Erythroblast (primary cell): ENCODE results near the gene SOBP.

ENCODE experiments used
- GATA1 ChIP-seq: IDR thresholded peaks from 2 replicates; pipeline ENCODE4 v1.6.1; 2011; ENCODE audit warnings: low read depth, mild to moderate bottlenecking, control low read depth, low read length, moderate library complexity
- POLR2A ChIP-seq: IDR thresholded peaks from 2 replicates; pipeline ENCODE4 v1.6.1; 2011; ENCODE audit warnings: mild to moderate bottlenecking, low read length

DNA sequence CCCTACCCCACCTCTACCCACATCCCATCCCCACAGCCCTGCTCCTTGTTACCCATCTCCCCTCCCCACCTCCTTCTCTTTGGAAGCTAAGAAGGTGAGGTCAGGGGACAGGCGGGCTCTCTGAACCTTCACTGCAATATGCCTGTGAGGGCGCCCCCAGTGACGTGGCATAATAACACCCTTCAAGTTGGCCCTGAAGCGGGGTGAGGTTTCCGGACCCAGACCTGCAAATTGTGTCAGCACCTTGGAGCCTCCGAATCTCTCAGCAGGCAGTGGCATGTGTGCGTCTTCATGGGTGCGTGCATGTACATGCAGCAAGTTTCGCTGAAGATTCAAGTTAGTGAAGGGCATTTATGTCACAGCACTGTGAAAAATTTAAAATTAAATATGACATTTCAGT lies 114.6 kb downstream of the SOBP start:
- TF ChIP-seq POLR2A (no peak), GATA1 (no peak)
